NCI-H226 (cell line): ENCODE measurements around the gene RALB.
"Not testable (repeated sequence)": the region's sequence is repeated elsewhere in the genome, so short reads cannot be mapped to it uniquely, and the experiment has no call there.

Source experiments
- DNase-seq: peaks from one replicate; pipeline ENCODE4 v3.0.0-alpha.2; 2015

RALB gene

GRCh38 chr2:120318626-120319025 is 66.0 kb downstream of the RALB start:
- no peak for DNase-seq

GRCh38 chr2:120319123-120319522 is 66.5 kb downstream of the RALB start:
- no peak for DNase-seq

GRCh38 chr2:120319686-120320317 is 67.2 kb downstream of the RALB start:
- DNase-seq = no peak

GRCh38 chr2:120320318-120320851 is 67.7 kb downstream of the RALB start:
- DNase-seq = no peak

GRCh38 chr2:120320887-120321556 is 68.4 kb downstream of the RALB start:
- DNase-seq = not testable (repeated sequence)

GRCh38 chr2:120321721-120322284 is 69.2 kb downstream of the RALB start:
- DNase-seq = no peak

- no peak for DNase-seq
These were observed 69.7 kb downstream of the RALB start for GRCh38 chr2:120322329-120322728.

GRCh38 chr2:120323214-120323613 is 70.6 kb downstream of the RALB start:
- DNase-seq = no peak

- peak; percentile 35 for DNase-seq
These were observed 71.3 kb downstream of the RALB start for GRCh38 chr2:120323807-120324399.

- DNase-seq = no peak
These were observed 72.3 kb downstream of the RALB start for GRCh38 chr2:120324933-120325332.

- DNase-seq = no peak
These were observed 73.4 kb downstream of the RALB start for GRCh38 chr2:120326066-120326465.

GRCh38 chr2:120330946-120331822 is 78.5 kb downstream of the RALB start:
- no peak for DNase-seq

- no peak for DNase-seq
These were observed 79.3 kb downstream of the RALB start for GRCh38 chr2:120331903-120332302.

GRCh38 chr2:120332384-120332783 is 79.7 kb downstream of the RALB start:
- DNase-seq = no peak

- DNase-seq = no peak
These were observed 81.4 kb downstream of the RALB start for GRCh38 chr2:120334068-120334467.

GRCh38 chr2:120336749-120337148 is 84.1 kb downstream of the RALB start:
- DNase-seq = no peak

GRCh38 chr2:120338015-120338414 is 85.4 kb downstream of the RALB start:
- no peak for DNase-seq

GRCh38 chr2:120341977-120342376 is 89.3 kb downstream of the RALB start:
- no peak for DNase-seq

GRCh38 chr2:120342446-120342845 is 89.8 kb downstream of the RALB start:
- DNase-seq = no peak

GRCh38 chr2:120343100-120343432 is 90.4 kb downstream of the RALB start:
- DNase-seq = no peak

- peak; percentile 63 for DNase-seq
These were observed 90.9 kb downstream of the RALB start for GRCh38 chr2:120343433-120344105.
